Activated T-helper 1 cell treated with anti-CD3 and anti-CD28 coated beads, Interleukin-12 subunit alpha, Interleukin-12 subunit beta, Interleukin-2, Interleukin-4 antibody, amounts not matched to agents 30 ng/mL and 10 ng/mL and 1 ng/mL, durations not matched to agents 14 hours and 24 hours and 36 hours (primary cell): ENCODE data around the gene C17orf113. TPM values are rescaled to one million over a fixed set of nuclear protein-coding genes. Genes with fewer than 3 reads are reported as not detected.

Source experiments
- DNase-seq: peaks from one replicate; pipeline ENCODE4 v3.0.0; 2021; ENCODE audit warnings: low spot score
- H3K27ac Mint-ChIP-seq: one replicate; pipeline ENCODE4 v1.8.0; 2021; ENCODE audit warnings: mild to moderate bottlenecking, mixed read lengths
- H3K27me3 Mint-ChIP-seq: one replicate; pipeline ENCODE4 v1.8.0; 2022; ENCODE audit warnings: mild to moderate bottlenecking, moderate library complexity, mixed read lengths; ENCODE audit not compliant: insufficient read depth
- H3K36me3 Mint-ChIP-seq: one replicate; pipeline ENCODE4 v1.8.0; 2021; ENCODE audit warnings: low read depth, mixed read lengths
- H3K4me1 Mint-ChIP-seq: one replicate; pipeline ENCODE4 v1.8.0; 2021; ENCODE audit warnings: low read depth, mixed read lengths
- H3K4me3 Mint-ChIP-seq: one replicate; pipeline ENCODE4 v1.8.0; 2021; ENCODE audit warnings: mild to moderate bottlenecking, moderate library complexity, mixed read lengths
- H3K9me3 Mint-ChIP-seq: one replicate; pipeline ENCODE4 v1.8.0; 2021; ENCODE audit warnings: mixed read lengths
- intact Hi-C: fragments of 100-400 bp; cut with micrococcal nuclease; formaldehyde crosslinking; loops from one replicate; pipeline ENCODE4 v1.15.1; 2024
- total RNA-seq: library from RNA; stranded (reverse); gene quantifications from 2 replicates; pipeline ENCODE4 v1.2.3, GENCODE V29; 2022

C17orf113 gene
- total RNA-seq, 1 donor from 2014 or later, result 0.05 TPM

DNA sequence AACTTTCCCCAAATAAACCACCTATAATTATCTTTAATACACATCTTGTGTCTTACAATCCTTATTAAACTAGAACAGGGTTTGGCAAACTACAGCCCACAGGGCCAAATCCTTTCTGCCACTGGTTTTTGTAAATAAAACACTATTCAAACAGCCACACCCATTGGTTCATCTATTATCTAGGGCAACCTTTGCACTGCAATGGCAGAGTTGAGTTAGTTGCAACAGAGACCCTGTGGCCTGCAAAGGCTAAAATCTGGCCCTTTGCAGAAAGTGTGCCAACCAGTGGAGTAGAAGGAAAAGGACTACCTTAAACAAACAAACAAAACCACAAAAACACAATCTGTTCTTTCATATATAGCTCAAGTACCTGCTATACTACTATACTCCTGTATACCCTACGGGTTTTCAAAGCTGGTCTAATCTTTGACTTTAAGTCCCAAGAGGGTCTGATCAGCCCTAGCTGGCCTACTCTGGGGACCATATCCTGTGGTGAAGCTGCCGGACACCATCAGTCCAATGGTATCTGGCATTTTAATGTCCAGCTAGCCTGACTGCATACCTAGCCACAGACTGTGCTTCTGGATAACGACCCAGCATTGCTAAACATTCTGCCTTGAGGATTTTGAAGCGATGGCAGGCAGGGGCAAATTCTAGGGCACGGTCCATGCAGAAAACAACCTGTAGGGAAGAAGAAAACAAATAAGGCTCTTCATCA, 60.5 kb downstream of the C17orf113 start:
- Mint-ChIP-seq H3K4me1 (no peaks in the 10 kb centered on the region), H3K27ac (no peak overlapping the region), H3K9me3 (no peaks in the 10 kb centered on the region), H3K4me3 (no peak overlapping the region), H3K36me3 (peaks cover 53% of the 10 kb centered on the region), H3K27me3 (no peaks in the 10 kb centered on the region)
- DNase-seq, result no peak
- intact Hi-C loops, result no loop called here

DNA sequence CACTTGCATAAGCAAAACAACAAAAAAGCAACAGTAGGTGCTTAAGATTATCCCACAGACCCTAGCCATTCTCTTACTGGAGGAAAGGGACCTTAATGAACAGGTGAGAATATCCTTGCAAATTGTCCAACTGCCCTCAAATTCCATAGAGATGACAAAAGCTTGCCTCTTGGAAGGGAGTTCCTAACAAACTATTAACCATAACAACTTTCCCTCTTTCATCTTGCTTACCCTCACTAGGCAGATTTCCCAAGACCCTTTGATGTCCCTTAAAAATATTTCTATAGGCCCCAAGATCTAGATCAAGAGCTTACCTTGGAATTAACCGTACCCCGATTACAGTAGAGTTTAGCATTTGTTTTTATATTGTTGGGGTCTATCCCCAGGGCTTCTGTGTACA, 62.0 kb downstream of the C17orf113 start:
- no peak for DNase-seq
- Mint-ChIP-seq H3K4me1 (no peaks in the 10 kb centered on the region), H3K36me3 (peaks cover 56% of the 10 kb centered on the region), H3K27me3 (no peaks in the 10 kb centered on the region), H3K4me3 (no peak overlapping the region), H3K27ac (no peak overlapping the region), H3K9me3 (no peaks in the 10 kb centered on the region)
- intact Hi-C loops, result no loop called here

Other genes with a start within 250 kb of the C17orf113 start
- 4.1 and 5.0 TPM in 2 replicates for gene P3H4, start 238.7 kb downstream of the C17orf113 start, total RNA-seq
- 0.62 and 1.1 TPM in 2 replicates for gene FKBP10, start 237.6 kb downstream of the C17orf113 start, total RNA-seq
- 40.8 and 44.5 TPM in 2 replicates for gene NT5C3B, start 214.4 kb downstream of the C17orf113 start, total RNA-seq
- not detected in 2 replicates for gene KLHL10, start 212.8 kb downstream of the C17orf113 start, total RNA-seq
- 20.0 and 21.7 TPM in 2 replicates for gene KLHL11, start 185.2 kb downstream of the C17orf113 start, total RNA-seq
- 200 and 211 TPM in 2 replicates for gene ACLY, start 131.7 kb downstream of the C17orf113 start, total RNA-seq
- gene ODAD4, start 120.0 kb downstream of the C17orf113 start, total RNA-seq, result 0.39 and 0.73 TPM in 2 replicates
- gene CNP, start 83.8 kb downstream of the C17orf113 start, total RNA-seq, result 89.1 and 89.8 TPM in 2 replicates
- gene DNAJC7, start 33.2 kb downstream of the C17orf113 start, total RNA-seq, result 124 and 129 TPM in 2 replicates
- gene NKIRAS2, start 30.5 kb downstream of the C17orf113 start, total RNA-seq, result 32.6 and 36.3 TPM in 2 replicates
- gene ZNF385C, start 47.9 kb upstream of the C17orf113 start, total RNA-seq, result 0.10 TPM in 1 of 2 replicates, not detected in the other
- gene DHX58, start 62.1 kb upstream of the C17orf113 start, total RNA-seq, result 26.9 and 28.4 TPM in 2 replicates
- gene KAT2A, start 70.8 kb upstream of the C17orf113 start, total RNA-seq, result 70.8 and 76.9 TPM in 2 replicates
- gene HSPB9, start 72.2 kb upstream of the C17orf113 start, total RNA-seq, result 0.10 TPM in 1 of 2 replicates, not detected in the other
- gene RAB5C, start 104.4 kb upstream of the C17orf113 start, total RNA-seq, result 73.3 and 80.0 TPM in 2 replicates
- gene KCNH4, start 130.5 kb upstream of the C17orf113 start, total RNA-seq, result 1.7 and 1.9 TPM in 2 replicates
- gene HCRT, start 134.9 kb upstream of the C17orf113 start, total RNA-seq, result not detected in 2 replicates
- gene GHDC, start 143.9 kb upstream of the C17orf113 start, total RNA-seq, result 15.2 and 15.5 TPM in 2 replicates
- 191 and 199 TPM in 2 replicates for gene STAT5B, start 225.8 kb upstream of the C17orf113 start, total RNA-seq
- 375 and 381 TPM in 2 replicates for gene STAT5A, start 237.9 kb upstream of the C17orf113 start, total RNA-seq